Activated T-cell treated with anti-CD3 and anti-CD28 coated beads, Interleukin-2, amount 50 U/mL, for 4 hours (primary cell): ENCODE data around the gene DUSP1. TPM values are rescaled to one million over a fixed set of nuclear protein-coding genes. Genes with fewer than 3 reads are reported as not detected.

Experiments
- ATAC-seq, 2 donors: fragments of 200-7000 bp; cut with Tn5 transposase; one replicate each; pipeline ENCODE4 v1.10.0; 2021
- DNase-seq: peaks from one replicate; pipeline ENCODE4 v3.0.0-alpha.2; 2020
- H3K27me3 Mint-ChIP-seq: one replicate; pipeline ENCODE4 v1.8.0; 2021; ENCODE audit warnings: low read depth, mixed read lengths
- H3K36me3 Mint-ChIP-seq: one replicate; pipeline ENCODE4 v1.8.0; 2022; ENCODE audit warnings: mixed read lengths; ENCODE audit not compliant: insufficient read depth
- H3K4me1 Mint-ChIP-seq: one replicate; pipeline ENCODE4 v1.8.0; 2021; ENCODE audit warnings: low read depth, mixed read lengths
- H3K4me3 Mint-ChIP-seq: one replicate; pipeline ENCODE4 v1.8.0; 2021; ENCODE audit warnings: mild to moderate bottlenecking, moderate library complexity, mixed read lengths
- H3K9me3 Mint-ChIP-seq: one replicate; pipeline ENCODE4 v1.8.0; 2021; ENCODE audit warnings: mixed read lengths
- total RNA-seq, 3 donors: library from RNA; stranded (reverse); gene quantifications; one replicate each; pipeline ENCODE4 v1.2.1, GENCODE V29; 2021

Gene DUSP1
- total RNA-seq, 3 donors from 2014 or later = 11.4 to 15.0 (median 15.0) TPM

GRCh38 chr5:172802567-172803176 lies 31.7 kb upstream of the DUSP1 start:
- H3K36me3 Mint-ChIP-seq = no peaks in the 10 kb centered on the region
- ATAC-seq = no peak
- no peak for DNase-seq
- no peaks in the 10 kb centered on the region for H3K9me3 Mint-ChIP-seq
- peaks cover 17% of the 10 kb centered on the region for H3K4me1 Mint-ChIP-seq
- no peak overlapping the region for H3K4me3 Mint-ChIP-seq
- H3K27me3 Mint-ChIP-seq = no peaks in the 10 kb centered on the region

DNA sequence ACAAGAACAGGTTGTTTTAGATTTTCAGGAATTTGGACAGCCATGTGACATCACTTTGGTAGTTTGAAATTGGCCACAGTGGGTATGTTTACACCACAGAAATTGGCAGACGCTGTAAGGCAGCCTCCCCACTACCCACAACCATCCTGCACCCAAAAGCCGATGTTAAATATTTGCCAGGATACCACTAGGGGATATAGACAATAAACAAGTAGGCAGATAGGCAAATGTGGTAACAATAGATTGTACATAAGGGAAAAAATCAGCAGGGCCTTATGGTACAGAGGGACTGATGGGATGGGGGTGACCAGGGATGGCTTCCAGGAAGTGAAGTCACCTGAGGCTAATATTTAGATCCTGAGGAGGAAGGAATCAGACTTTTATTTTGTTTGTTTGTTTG lies 31.1 kb upstream of the DUSP1 start:
- Mint-ChIP-seq H3K4me1 (peaks cover 15% of the 10 kb centered on the region), H3K36me3 (no peaks in the 10 kb centered on the region), H3K27me3 (no peaks in the 10 kb centered on the region), H3K4me3 (no peak overlapping the region), H3K9me3 (no peaks in the 10 kb centered on the region)
- ATAC-seq = no peak
- DNase-seq = no peak

- no peak for ATAC-seq
- no peaks in the 10 kb centered on the region for H3K9me3 Mint-ChIP-seq
- DNase-seq = no peak
- H3K4me1 Mint-ChIP-seq = peaks cover 9% of the 10 kb centered on the region
- no peaks in the 10 kb centered on the region for H3K36me3 Mint-ChIP-seq
- no peak overlapping the region for H3K4me3 Mint-ChIP-seq
- no peaks in the 10 kb centered on the region for H3K27me3 Mint-ChIP-seq
These were observed 30.2 kb upstream of the DUSP1 start for GRCh38 chr5:172801179-172801671.

DNA sequence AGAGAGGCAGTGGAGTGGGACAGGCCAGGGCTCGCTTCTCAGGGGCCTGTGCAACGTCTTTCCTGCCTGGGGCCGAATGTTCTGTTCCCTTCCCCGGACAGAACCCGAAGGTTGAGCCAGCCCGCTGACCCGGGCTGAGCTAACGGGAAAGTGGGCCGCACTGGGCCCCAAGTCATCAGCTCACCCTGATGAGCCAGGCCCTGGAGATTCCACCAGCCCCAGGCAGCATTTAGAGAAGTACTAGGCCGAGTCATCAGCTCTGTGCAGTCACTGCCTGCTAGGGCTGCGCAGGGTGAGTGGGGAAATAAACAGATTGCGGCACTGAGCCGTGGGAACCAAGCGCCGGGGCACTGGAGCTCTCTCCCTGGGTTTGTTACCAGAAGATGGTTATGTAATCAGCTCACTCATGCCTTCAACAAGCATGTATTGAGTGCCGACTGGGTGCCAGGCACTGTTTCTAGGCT lies 29.1 kb upstream of the DUSP1 start:
- H3K4me3 Mint-ChIP-seq = no peak overlapping the region

GRCh38 chr5:172799416-172799815 lies 28.4 kb upstream of the DUSP1 start:
- H3K27me3 Mint-ChIP-seq = no peaks in the 10 kb centered on the region
- H3K4me3 Mint-ChIP-seq = no peak overlapping the region
- no peaks in the 10 kb centered on the region for H3K9me3 Mint-ChIP-seq
- H3K36me3 Mint-ChIP-seq = no peaks in the 10 kb centered on the region
- ATAC-seq (no peak), DNase-seq (no peak)
- peaks cover 8% of the 10 kb centered on the region for H3K4me1 Mint-ChIP-seq

More for the DNA sequence above, 29.1 kb upstream of the DUSP1 start:
- ATAC-seq (no peak), DNase-seq (no peak)
- Mint-ChIP-seq H3K4me1 (peaks cover 8% of the 10 kb centered on the region), H3K27me3 (no peaks in the 10 kb centered on the region), H3K36me3 (no peaks in the 10 kb centered on the region), H3K9me3 (no peaks in the 10 kb centered on the region)

DNA sequence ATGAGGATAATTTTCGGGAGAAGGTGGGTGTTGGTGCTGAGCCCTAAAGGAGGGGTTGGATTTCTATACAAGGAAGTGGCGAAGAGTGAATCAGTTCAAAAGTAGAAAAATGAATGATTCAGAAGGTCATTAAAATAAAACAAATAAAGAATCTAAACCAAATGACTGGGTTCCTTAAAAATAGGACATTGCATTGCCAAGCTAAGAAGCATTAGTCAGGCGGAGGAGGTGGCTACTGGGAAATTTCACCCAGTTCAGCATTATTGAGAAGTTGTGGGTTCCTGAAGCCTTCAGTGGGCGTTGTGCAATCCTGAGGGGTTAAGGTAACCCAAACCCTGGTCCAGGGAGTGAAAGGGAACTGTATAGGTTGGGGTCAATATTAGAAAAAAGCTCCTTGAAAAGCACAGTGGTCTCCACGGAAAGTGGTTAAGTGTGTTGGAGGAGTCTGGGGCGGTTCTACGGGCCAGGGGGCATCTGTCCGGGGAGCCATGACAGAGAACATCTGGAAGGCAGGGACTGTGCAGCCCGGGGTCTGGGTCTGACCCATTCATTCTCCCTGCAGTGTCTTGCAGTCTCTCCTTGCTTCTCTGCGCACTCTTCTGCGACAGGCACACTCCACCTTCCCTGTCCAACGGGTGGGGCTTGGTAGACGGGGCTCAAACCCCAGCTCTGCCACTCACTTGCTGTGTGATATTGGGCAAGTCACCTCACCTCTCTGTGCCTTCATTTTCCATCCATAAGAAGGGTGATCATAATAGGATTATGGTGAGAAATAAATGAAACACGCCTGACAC lies 27.6 kb upstream of the DUSP1 start:
- ATAC-seq (no peak), DNase-seq (no peak)
- Mint-ChIP-seq H3K27me3 (no peaks in the 10 kb centered on the region), H3K4me3 (no peak overlapping the region), H3K36me3 (no peaks in the 10 kb centered on the region), H3K4me1 (peaks cover 8% of the 10 kb centered on the region), H3K9me3 (no peaks in the 10 kb centered on the region)

DNA sequence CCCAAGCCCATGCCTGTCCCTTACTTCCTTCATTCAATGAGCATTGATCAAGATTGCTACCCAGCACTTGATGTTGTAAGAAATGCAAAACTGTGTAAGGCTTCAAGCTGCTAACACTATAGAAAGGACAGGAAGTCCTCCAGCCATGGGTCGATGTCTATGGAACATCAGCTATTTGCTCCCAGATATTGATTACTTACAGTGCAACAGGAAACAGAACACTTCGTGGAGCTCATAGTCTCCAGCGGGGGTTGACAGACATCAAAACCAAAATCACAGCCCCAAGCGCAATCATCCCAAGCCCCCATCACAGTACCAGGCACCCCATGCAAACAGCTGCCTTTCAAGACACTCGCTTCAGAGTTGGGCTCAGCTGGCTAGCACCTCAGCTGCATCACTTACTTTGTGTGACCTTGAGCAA lies 26.8 kb upstream of the DUSP1 start:
- Mint-ChIP-seq H3K4me3 (no peak overlapping the region), H3K4me1 (peaks cover 8% of the 10 kb centered on the region), H3K36me3 (no peaks in the 10 kb centered on the region), H3K27me3 (no peaks in the 10 kb centered on the region), H3K9me3 (no peaks in the 10 kb centered on the region)
- ATAC-seq (no peak), DNase-seq (no peak)

DNA sequence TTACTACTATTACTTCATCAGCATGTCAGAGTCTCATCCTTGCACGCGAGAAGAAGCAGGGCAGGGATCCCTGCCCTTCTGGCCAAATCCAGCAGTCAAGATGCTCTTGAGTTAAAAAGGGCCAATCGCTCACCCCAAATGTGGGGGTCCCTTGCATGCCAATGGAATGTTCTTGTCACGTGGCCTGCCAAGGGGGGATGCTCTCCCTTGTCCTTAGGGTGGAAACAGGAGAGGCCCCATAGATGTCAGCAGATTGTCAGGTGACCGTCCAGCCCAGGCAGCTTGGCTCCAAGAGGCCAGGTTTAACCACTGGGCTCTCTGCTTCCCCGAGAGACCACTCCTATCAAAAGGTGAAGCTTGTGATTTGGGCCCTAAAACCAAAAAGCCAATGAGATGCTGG lies 25.3 kb upstream of the DUSP1 start:
- DNase-seq (no peak), ATAC-seq (no peak)
- H3K36me3 Mint-ChIP-seq = no peaks in the 10 kb centered on the region
- peaks cover 8% of the 10 kb centered on the region for H3K4me1 Mint-ChIP-seq
- H3K27me3 Mint-ChIP-seq = no peaks in the 10 kb centered on the region
- no peak overlapping the region for H3K4me3 Mint-ChIP-seq
- H3K9me3 Mint-ChIP-seq = no peaks in the 10 kb centered on the region

DNA sequence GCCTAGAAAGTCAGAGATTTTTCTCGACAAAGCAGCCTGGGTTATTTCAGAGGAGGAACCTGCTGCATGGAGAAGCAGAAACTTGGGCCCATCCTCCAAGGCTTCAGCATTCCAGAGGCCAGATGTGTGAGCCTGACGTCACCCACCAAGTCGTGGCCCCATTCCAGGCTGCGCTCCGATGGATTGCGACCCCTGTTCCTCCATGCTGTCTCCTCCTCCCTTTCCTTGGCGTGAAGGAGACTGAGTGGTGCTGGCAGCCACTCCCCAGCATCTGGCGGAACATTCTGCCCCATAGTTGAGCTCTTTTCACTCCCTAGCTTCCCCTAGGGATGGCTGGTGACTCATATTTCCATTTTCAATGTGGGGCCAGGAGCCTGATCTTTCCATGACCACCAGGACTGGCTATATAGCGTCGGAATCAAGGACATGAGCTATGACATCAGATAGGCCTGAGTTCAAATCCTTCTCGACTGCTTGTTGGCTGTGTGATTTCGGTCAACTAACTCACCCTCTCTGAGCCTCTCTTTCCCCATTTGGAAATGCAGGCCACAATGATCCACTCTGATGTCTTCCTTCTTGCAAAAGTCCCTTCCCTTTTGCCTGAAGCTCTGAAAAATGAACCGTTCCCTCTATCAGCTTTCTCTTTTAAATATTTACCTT lies 24.5 kb upstream of the DUSP1 start:
- Mint-ChIP-seq H3K4me1 (peaks cover 8% of the 10 kb centered on the region), H3K9me3 (no peaks in the 10 kb centered on the region), H3K36me3 (no peaks in the 10 kb centered on the region), H3K27me3 (no peaks in the 10 kb centered on the region), H3K4me3 (no peak overlapping the region)
- DNase-seq (no peak), ATAC-seq (no peak)

DNA sequence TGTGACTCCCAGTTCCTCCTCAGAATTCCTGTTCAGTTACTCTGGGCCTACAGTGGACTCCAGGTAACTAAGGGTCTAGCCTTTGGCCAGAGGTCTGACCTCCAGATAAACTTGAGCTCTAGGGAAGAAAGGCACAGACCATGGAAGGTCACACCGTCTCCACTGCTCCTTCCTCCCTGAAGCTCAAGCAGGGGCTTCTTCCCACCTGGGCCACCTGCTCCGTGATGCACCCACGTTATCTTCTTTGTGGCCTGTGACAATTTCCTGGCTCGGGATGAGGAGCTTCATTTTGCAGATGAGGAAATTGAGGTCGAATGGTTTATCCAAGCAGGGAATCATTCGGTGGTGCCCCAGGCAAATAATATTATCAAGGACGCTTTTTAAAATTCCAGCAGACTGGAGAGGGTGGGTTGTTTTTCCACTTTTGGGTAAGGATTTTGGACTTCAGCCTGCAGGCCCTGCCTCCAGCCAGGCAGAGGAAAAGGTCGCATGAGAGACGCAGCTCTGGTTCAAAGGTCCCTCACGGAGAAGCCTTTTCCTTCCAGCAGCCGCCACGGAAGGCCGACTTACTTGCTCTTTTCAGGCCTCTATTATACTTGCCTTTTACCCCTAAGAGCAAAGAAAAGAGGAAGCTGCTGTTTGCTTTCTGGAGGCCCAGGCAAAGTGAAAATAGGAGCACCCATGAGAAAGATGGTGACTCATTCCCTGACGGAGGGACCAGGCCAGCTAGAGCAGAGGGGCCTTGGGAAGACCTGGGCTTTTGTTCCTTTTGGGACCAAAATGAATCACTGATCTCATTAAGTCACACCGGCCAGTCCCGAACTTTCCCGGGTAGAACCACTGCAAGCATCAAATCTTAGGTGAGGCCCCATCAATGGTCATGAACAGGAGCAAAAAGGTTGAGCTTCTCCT lies 22.8 kb upstream of the DUSP1 start:
- Mint-ChIP-seq H3K36me3 (no peaks in the 10 kb centered on the region), H3K4me1 (peaks cover 8% of the 10 kb centered on the region), H3K9me3 (no peaks in the 10 kb centered on the region), H3K27me3 (no peaks in the 10 kb centered on the region), H3K4me3 (no peak overlapping the region)
- ATAC-seq = no peak
- no peak for DNase-seq

DNA sequence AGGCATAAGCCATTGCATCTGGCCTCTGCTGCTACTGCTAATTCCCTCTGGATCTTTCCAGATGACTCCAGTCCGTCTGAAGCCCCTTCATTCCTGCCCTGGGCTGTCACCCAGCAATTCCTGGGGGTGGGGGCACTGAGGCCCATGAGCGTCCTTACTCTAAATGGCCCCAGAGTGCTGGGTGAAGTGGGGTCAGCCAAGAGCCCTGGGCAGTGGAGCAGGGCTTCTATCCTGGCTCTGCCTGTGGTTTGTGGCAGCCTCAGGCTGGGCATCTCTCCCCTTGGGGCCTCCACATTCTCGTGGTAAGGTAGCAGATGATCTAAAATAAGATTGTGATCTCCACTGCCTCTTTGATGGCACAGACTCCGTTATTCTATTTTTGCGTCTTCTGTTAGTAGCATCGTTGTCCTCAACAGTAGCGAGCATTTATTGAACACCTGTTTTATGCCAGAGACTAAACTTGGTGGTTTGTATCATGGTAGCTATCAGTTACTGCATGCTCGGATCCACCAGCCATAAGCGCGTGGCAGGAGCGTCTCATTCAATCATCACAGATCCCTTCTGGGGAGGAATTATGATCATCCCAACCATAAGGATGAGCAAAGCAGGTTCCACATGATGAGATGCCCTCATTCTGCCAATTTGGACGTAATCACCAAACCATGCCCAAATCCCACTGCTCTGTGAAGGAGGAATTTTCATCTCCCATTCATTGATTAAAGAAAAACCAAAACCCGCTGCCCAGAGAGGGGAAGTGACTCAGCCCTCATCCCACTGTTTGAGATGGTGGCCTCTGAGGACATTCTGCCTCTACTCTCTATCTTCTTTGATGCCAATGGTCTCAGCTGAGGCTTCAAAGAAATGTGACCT lies 21.9 kb upstream of the DUSP1 start:
- Mint-ChIP-seq H3K9me3 (no peaks in the 10 kb centered on the region), H3K36me3 (no peaks in the 10 kb centered on the region), H3K4me3 (no peak overlapping the region), H3K4me1 (peaks cover 5% of the 10 kb centered on the region), H3K27me3 (no peaks in the 10 kb centered on the region)
- DNase-seq (no peak), ATAC-seq (no peak)

GRCh38 chr5:172791726-172792445 lies 20.9 kb upstream of the DUSP1 start:
- no peaks in the 10 kb centered on the region for H3K36me3 Mint-ChIP-seq
- H3K4me3 Mint-ChIP-seq = no peak overlapping the region
- DNase-seq (no peak), ATAC-seq (no peak)
- H3K4me1 Mint-ChIP-seq = no peaks in the 10 kb centered on the region
- H3K27me3 Mint-ChIP-seq = no peaks in the 10 kb centered on the region
- no peaks in the 10 kb centered on the region for H3K9me3 Mint-ChIP-seq

DNA sequence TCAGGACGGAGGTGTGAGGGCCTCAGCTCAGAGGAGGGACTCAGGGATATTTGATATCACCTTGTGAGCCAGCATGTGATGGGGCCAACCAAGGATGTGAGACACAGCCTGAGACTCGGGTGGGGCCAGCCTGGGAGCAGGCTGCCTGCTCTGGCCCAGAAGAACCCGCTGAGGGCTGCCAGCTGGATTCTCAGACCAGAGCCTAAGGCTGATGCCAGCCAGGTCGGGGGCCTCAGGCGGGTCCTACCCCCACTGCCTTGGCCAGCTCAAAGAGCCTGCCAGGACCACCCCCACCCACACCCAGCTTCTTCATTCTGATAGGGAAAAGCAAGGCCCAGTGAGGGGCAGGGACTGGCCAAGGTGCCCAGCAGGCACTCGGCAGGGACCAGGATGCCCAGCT lies 20.3 kb upstream of the DUSP1 start:
- DNase-seq (no peak), ATAC-seq (no peak)
- no peaks in the 10 kb centered on the region for H3K36me3 Mint-ChIP-seq
- H3K9me3 Mint-ChIP-seq = no peaks in the 10 kb centered on the region
- H3K4me3 Mint-ChIP-seq = no peak overlapping the region
- no peaks in the 10 kb centered on the region for H3K4me1 Mint-ChIP-seq
- no peaks in the 10 kb centered on the region for H3K27me3 Mint-ChIP-seq
